Measurements from ENCODE around the gene RYR2. TPM values are rescaled to one million over a fixed set of nuclear protein-coding genes. Genes with fewer than 3 reads are reported as not detected.

RYR2 gene
- total RNA-seq, 6 experiments from 2014 or later: 0.05 to 0.17 TPM; not detected in 4

GRCh38 chr1:237383791-237384190 is 341.8 kb downstream of the RYR2 start:
- no peaks in the 10 kb centered on the region for H3K36me3 Mint-ChIP-seq (ENCODE audit: low read depth)
- no peaks in the 10 kb centered on the region for H3K27me3 Mint-ChIP-seq (ENCODE audit: insufficient read depth)
- peak; percentile 12 for DNase-seq
- peak overlapping the region; percentile 49 for H3K4me3 Mint-ChIP-seq
- no peaks in the 10 kb centered on the region for H3K9me3 Mint-ChIP-seq
- TF ChIP-seq CTCF (IDR thresholded peaks at IDR 0.05): no peak
- no peak overlapping the region for H3K27ac Mint-ChIP-seq
- peaks cover 10% of the 10 kb centered on the region for H3K4me1 Mint-ChIP-seq (ENCODE audit: low read depth)

- no peaks in the 10 kb centered on the region for H3K9me3 Mint-ChIP-seq
- no peaks in the 10 kb centered on the region for H3K27me3 Mint-ChIP-seq (ENCODE audit: insufficient read depth)
- no peaks in the 10 kb centered on the region for H3K36me3 Mint-ChIP-seq (ENCODE audit: low read depth)
- DNase-seq: no peak
- H3K4me3 Mint-ChIP-seq: peak overlapping the region; percentile 30; the same call in 1 of the 2 replicates
- peaks cover 10% of the 10 kb centered on the region for H3K4me1 Mint-ChIP-seq (ENCODE audit: low read depth)
- no peak overlapping the region for H3K27ac Mint-ChIP-seq
- TF ChIP-seq CTCF (IDR thresholded peaks at IDR 0.05): no peak
Observed at GRCh38 chr1:237384213-237384612, 342.2 kb downstream of the RYR2 start.

GRCh38 chr1:237386362-237387143 is 344.6 kb downstream of the RYR2 start:
- Mint-ChIP-seq H3K27ac (no peak overlapping the region), H3K4me3 (no peak overlapping the region)

GRCh38 chr1:237387144-237387505 is 345.1 kb downstream of the RYR2 start:
- Mint-ChIP-seq H3K27ac (no peak overlapping the region), H3K4me1 (ENCODE audit: low read depth) (peaks cover 10% of the 10 kb centered on the region), H3K27me3 (ENCODE audit: insufficient read depth) (no peaks in the 10 kb centered on the region; the same call in 1 of the 2 replicates), H3K36me3 (ENCODE audit: low read depth) (no peaks in the 10 kb centered on the region), H3K4me3 (no peak overlapping the region), H3K9me3 (no peaks in the 10 kb centered on the region)
- DNase-seq: no peak
- TF ChIP-seq CTCF (IDR thresholded peaks at IDR 0.05): no peak

More at GRCh38 chr1:237386362-237387143, 344.6 kb downstream of the RYR2 start:
- H3K4me1 Mint-ChIP-seq (ENCODE audit: low read depth): peaks cover 10% of the 10 kb centered on the region
- no peaks in the 10 kb centered on the region; the same call in 1 of the 2 replicates for H3K27me3 Mint-ChIP-seq (ENCODE audit: insufficient read depth)
- H3K36me3 Mint-ChIP-seq (ENCODE audit: low read depth): no peaks in the 10 kb centered on the region
- TF ChIP-seq CTCF (IDR thresholded peaks at IDR 0.05): peak; percentile 82
- H3K9me3 Mint-ChIP-seq: no peaks in the 10 kb centered on the region
- DNase-seq: peak; percentile 5

GRCh38 chr1:237390823-237391222 is 348.8 kb downstream of the RYR2 start:
- H3K36me3 Mint-ChIP-seq (ENCODE audit: low read depth): no peaks in the 10 kb centered on the region
- TF ChIP-seq CTCF (IDR thresholded peaks at IDR 0.05): no peak
- H3K4me3 Mint-ChIP-seq: no peak overlapping the region
- no peak for DNase-seq
- no peak overlapping the region for H3K27ac Mint-ChIP-seq
- no peaks in the 10 kb centered on the region for H3K4me1 Mint-ChIP-seq (ENCODE audit: low read depth)
- peaks cover 10% of the 10 kb centered on the region for H3K9me3 Mint-ChIP-seq
- H3K27me3 Mint-ChIP-seq (ENCODE audit: insufficient read depth): no peaks in the 10 kb centered on the region; the same call in 1 of the 2 replicates
